SHP77 (cell line): ENCODE data around the gene SLITRK3.

Source experiments
- DNase-seq, 2 experiments: peaks; one replicate each; lab custom pipeline; 2025; lab: John Stamatoyannopoulos, UW

SLITRK3 gene, protein sequence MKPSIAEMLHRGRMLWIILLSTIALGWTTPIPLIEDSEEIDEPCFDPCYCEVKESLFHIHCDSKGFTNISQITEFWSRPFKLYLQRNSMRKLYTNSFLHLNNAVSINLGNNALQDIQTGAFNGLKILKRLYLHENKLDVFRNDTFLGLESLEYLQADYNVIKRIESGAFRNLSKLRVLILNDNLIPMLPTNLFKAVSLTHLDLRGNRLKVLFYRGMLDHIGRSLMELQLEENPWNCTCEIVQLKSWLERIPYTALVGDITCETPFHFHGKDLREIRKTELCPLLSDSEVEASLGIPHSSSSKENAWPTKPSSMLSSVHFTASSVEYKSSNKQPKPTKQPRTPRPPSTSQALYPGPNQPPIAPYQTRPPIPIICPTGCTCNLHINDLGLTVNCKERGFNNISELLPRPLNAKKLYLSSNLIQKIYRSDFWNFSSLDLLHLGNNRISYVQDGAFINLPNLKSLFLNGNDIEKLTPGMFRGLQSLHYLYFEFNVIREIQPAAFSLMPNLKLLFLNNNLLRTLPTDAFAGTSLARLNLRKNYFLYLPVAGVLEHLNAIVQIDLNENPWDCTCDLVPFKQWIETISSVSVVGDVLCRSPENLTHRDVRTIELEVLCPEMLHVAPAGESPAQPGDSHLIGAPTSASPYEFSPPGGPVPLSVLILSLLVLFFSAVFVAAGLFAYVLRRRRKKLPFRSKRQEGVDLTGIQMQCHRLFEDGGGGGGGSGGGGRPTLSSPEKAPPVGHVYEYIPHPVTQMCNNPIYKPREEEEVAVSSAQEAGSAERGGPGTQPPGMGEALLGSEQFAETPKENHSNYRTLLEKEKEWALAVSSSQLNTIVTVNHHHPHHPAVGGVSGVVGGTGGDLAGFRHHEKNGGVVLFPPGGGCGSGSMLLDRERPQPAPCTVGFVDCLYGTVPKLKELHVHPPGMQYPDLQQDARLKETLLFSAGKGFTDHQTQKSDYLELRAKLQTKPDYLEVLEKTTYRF

GRCh38 chr3:165195640-165196576 is at the start of gene SLITRK3:
TSS of gene SLITRK3 (minus strand) at chr3:165196384. CDS start at chr3:165190830, 5,554 bp downstream.
- DNase-seq = no peak

GRCh38 chr3:165243597-165243996 is 47.4 kb upstream of the SLITRK3 start:
- DNase-seq = no peak

GRCh38 chr3:165233501-165234195 is 37.5 kb upstream of the SLITRK3 start:
- DNase-seq = no peak

- DNase-seq = no peak
Observed at GRCh38 chr3:165225604-165226003, 29.4 kb upstream of the SLITRK3 start.

GRCh38 chr3:165217739-165218138 is 21.6 kb upstream of the SLITRK3 start:
- DNase-seq = no peak

DNA sequence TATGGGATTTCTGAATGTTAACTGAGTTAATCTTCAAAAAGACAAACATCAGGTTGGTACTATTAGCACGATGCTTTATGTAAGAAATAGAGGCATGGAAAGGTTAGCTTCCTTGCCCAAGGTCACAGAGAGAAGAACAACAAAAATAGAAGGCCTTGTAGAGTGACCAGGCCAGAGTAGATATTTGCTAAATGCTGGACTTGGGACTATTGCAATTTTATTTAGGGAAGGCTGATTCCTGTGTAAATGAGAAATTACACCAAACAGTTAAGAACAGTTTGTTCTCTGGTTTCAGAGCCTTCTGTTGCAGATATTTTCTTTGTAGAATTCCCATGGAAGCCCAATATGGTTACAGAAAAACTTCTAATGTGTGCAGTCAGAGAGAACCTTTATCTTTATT is 16.4 kb upstream of the SLITRK3 start:
- no peak for DNase-seq

- peak; percentile 61 to 68 for DNase-seq
Observed at GRCh38 chr3:165211721-165212120, 15.5 kb upstream of the SLITRK3 start.

- no peak for DNase-seq
Observed at GRCh38 chr3:165210727-165211126, 14.5 kb upstream of the SLITRK3 start.

DNA sequence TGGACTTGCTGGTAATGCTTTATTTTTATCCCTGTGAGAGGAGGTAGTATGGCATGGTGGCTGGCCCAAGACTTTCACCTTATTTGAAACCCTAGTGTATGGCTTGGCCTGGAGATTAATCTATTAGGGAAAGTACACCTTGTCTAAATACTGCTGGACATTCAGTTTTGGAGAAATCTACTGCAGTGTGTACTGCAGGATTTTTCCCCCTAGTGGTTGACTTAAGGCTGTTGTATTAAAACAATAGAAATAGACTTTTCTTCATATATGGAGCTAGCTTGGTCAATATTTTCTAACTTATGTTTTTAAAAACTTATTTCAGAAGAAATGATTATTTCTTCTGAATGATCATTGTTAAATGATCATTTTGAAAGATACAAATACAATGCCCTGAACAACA is 13.9 kb upstream of the SLITRK3 start:
- DNase-seq = no peak

DNA sequence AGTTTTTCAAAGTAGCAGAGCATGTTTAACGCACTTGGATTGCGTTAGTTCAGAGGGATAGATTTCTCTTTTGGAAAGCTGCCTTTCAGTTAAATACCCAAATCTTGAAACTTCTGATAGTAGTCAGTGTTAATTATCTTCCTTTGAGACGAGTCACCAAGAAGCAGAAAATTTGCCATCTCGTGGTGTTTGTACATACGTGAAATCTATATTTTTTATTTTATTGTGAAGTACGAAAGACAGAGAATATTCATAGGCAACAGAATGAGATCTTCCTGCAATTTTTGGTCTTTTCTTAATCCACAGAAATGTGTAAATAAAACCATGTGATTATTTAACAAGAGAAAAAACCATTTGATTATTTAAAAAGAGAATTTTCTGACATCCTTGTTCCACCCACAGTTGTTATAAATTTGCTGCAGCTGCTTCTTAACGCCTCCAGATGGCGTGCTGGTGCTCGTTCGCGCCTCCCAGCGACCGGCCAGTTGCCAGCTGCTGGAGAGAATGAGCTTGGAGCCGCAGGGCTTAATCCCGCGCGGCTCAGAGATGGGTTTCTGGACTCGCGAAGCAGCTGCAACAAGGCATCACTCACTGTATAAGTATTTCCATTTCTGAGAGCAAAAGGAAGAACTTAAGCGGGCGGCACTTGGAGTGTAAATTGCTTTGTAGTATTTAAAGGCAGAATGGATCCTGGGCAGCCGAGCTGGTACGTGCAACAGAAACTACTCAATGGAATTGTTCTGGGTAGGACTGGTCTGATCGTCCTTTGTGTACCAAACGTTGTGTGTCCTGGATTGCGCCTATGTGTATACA is 10.5 kb upstream of the SLITRK3 start:
- DNase-seq = peak; percentile 80 to 91

GRCh38 chr3:165204445-165204844 is 8.3 kb upstream of the SLITRK3 start:
- no peak for DNase-seq

DNA sequence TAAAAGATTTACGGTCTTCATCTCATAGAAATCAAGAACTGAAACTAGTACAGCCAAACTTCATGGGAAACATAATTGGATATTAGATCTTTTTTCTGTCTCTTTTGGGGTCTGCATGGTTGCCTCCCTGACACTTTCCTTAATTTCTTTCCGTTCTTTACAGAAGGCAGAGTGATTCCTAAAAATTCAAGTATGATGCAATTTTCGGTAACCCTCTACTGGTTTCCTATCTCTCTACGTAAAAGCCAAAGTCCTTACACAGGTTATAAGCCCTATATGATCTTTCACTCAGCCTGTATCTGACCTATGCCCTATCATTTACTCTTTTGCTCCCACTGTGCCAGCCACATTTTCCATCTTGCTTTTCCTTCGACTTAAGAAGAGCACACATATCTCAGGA is 6.8 kb upstream of the SLITRK3 start:
- DNase-seq = no peak

GRCh38 chr3:165201964-165202363 is 5.8 kb upstream of the SLITRK3 start:
- DNase-seq = no peak

GRCh38 chr3:165197481-165197800 is 1.3 kb upstream of the SLITRK3 start:
- no peak for DNase-seq

DNA sequence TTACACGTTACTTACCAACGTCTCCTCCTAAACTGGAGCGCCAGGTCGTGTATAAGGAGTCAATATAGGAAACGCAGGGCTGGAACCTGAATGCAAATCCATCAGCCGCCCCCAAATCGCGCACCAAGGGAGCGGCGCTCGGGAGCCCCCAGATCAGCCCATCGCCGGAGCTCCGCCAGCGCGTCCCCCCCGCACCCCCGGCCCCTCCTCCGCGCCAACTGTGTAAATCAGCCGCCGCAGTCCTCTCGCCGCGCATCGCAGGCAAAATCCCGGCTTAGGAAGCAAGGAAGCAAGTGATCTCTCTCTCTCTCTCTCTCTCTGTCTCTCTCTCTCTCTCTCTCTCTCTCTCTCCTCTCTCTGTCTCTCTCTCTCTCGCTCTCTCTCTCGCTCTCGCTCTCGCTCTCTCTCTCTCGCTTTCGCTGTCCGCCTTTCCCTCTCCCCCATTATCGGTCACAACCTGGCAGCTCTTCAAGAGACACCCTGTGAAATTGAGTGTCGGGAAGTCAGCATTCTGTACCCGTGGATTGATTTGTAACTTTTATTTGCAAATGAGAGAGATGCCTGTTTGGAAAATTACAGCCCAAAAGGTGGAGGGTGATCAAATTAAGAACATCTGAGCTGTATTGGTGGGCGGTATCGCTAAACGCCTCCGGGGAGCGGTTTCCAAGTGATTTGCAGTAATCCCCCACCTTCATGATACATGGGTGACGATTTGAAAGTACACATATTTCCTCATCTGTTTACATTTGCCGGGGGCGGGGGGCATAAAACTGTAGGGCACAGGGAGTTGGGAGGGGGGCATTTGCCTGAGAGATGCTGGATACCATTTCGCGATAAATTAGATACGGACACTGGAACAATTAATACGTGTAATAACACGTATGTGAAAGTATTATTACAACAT is 645 bp upstream of the SLITRK3 start:
- DNase-seq = peak; percentile 16 to 37

GRCh38 chr3:165195241-165195639 is 944 bp downstream of the SLITRK3 start:
- no peak for DNase-seq

DNA sequence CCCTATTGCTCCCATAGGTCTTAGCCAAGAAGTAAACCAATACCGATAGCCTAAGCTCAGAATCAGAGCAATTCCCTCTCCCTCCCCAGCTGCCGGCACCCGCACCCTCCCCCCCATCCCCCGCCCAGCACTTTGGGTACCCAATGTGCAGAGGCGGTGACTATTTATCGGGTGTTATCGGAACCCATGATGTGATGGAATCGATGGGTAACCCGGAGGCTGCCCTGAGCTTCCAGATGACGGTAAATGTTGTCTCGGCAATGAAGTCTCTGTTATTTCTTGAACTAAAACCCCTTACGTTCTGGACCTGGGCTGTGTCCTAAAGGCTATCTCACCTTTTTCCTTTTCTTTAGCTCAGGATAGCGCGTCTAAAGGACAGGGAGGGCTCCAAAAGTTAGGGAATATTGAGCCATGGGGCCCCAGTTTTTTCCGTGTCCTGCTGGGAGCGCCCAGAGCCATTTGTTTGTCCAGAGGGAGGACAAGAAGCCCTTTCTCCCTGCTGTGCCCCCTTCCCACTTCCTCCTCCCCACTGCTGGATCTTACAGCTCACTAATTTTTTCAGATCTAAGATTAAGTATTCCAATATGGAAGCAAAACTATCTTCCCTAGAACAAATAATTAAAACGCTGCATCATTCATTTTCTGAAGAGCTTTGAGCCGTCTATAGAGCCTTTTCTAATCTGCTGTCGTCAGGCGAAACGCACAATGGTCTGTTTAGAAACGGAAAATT is 1.5 kb downstream of the SLITRK3 start:
- DNase-seq = no peak

- no peak for DNase-seq
Observed at GRCh38 chr3:165193366-165194254, 2.6 kb downstream of the SLITRK3 start.
